ELF-1 (cell line): Measurements from ENCODE around the gene HIPK4.
"Not testable (repeated sequence)": the region's sequence is repeated elsewhere in the genome, so short reads cannot be mapped to it uniquely, and the experiment has no call there.

Source experiments
- DNase-seq: peaks from one replicate; pipeline ENCODE4 v3.0.0-alpha.2; 2016; ENCODE audit warnings: low read depth, low spot score

The HIPK4 gene

GRCh38 chr19:40393894-40394815, 4.2 kb upstream of the HIPK4 start:
- no peak for DNase-seq

GRCh38 chr19:40392894-40393517, 3.0 kb upstream of the HIPK4 start:
- peak; percentile 57 for DNase-seq

- no peak for DNase-seq
Measured at GRCh38 chr19:40392123-40392522, 2.1 kb upstream of the HIPK4 start.

- no peak for DNase-seq
Measured at GRCh38 chr19:40389404-40390083, 437 bp downstream of the HIPK4 start.

- no peak for DNase-seq
Measured at GRCh38 chr19:40388481-40388880, 1.5 kb downstream of the HIPK4 start.

GRCh38 chr19:40387155-40387554, 2.8 kb downstream of the HIPK4 start:
- DNase-seq: no peak

GRCh38 chr19:40383668-40384248, 6.2 kb downstream of the HIPK4 start:
- DNase-seq: no peak

GRCh38 chr19:40381321-40381720, 8.7 kb downstream of the HIPK4 start:
- peak; percentile 41 for DNase-seq

GRCh38 chr19:40380199-40381037, 9.6 kb downstream of the HIPK4 start:
- DNase-seq: no peak

GRCh38 chr19:40379446-40380198, 10.4 kb downstream of the HIPK4 start:
- no peak for DNase-seq

GRCh38 chr19:40378509-40378908, 11.5 kb downstream of the HIPK4 start:
- DNase-seq: no peak

GRCh38 chr19:40377876-40378385, 12.1 kb downstream of the HIPK4 start:
- DNase-seq: no peak

- DNase-seq: no peak
Measured at GRCh38 chr19:40376286-40376862, 13.6 kb downstream of the HIPK4 start.

- no peak for DNase-seq
Measured at GRCh38 chr19:40374084-40374483, 15.9 kb downstream of the HIPK4 start.

- no peak for DNase-seq
Measured at GRCh38 chr19:40371802-40372122, 18.2 kb downstream of the HIPK4 start.

GRCh38 chr19:40370997-40371801, 18.8 kb downstream of the HIPK4 start:
- no peak for DNase-seq

- not testable (repeated sequence) for DNase-seq
Measured at GRCh38 chr19:40370253-40370652, 19.7 kb downstream of the HIPK4 start.

- no peak for DNase-seq
Measured at GRCh38 chr19:40369797-40370196, 20.2 kb downstream of the HIPK4 start.
